KOPT-K1 (cell line): Measurements from ENCODE around the gene PELI1.
"Not testable (repeated sequence)": the region's sequence is repeated elsewhere in the genome, so short reads cannot be mapped to it uniquely, and the experiment has no call there.

ENCODE experiments used
- H3K27ac ChIP-seq: fragments of 200-600 bp; sonication (generic); 2 replicates; pipeline ENCODE4 v1.5.1; 2016; ENCODE audit warnings: antibody characterized with exemption, mild to moderate bottlenecking, low read depth, low read length; ENCODE audit not compliant: poor library complexity, severe bottlenecking
- H3K36me3 ChIP-seq: fragments of 200-600 bp; sonication (generic); 2 replicates; pipeline ENCODE4 v1.5.1; 2017; ENCODE audit warnings: antibody characterized with exemption, mild to moderate bottlenecking, low read length, moderate library complexity; ENCODE audit not compliant: insufficient read depth
- H3K9me3 ChIP-seq: fragments of 200-600 bp; sonication (generic); 2 replicates; pipeline ENCODE4 v1.5.1; 2017; ENCODE audit warnings: antibody characterized with exemption, low read length, mild to moderate bottlenecking; ENCODE audit not compliant: insufficient read depth, poor library complexity, severe bottlenecking

PELI1 gene

DNA sequence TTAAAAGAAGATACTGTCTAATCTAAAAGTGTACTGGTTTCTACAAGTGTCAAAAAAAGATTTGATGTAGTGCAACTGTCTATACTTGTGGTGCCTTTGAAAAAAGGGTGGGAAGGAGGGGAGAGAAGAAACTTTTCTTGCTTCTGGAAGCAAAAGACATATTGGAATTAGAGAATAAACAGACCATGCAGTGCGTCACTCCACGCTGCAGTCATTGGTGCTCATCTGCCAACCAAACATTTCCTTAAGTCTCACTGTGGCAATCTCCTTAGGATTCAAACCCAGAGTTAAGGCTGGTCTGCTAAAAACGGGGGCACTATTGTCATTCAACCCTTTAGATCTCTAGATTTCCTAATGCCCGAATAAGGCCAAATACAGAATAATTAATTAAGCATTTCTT is 50.9 kb downstream of the PELI1 start:
- no peaks in the 10 kb centered on the region for H3K9me3 ChIP-seq
- no peak overlapping the region for H3K27ac ChIP-seq
- H3K36me3 ChIP-seq = peaks cover 21% of the 10 kb centered on the region

DNA sequence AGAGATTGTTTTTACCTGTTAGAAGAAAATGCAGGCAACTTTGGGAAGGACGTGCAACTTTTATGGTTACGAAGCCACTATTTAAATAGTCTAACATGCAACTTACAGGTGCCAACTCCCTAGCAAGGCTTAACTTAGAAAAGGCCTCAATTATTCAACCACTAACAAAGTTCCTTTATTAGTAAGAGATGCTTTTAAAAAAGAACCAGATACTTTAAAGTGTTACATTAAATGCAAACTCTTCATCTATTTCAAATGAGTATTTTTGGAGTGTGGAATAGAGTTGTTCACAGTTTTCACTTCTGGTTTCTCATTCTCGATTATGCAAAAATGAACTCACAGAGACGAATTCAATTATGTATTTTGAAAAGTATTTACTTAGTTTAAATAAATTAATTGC is 51.7 kb downstream of the PELI1 start:
- H3K36me3 ChIP-seq = peaks cover 21% of the 10 kb centered on the region
- no peaks in the 10 kb centered on the region for H3K9me3 ChIP-seq
- no peak overlapping the region for H3K27ac ChIP-seq

DNA sequence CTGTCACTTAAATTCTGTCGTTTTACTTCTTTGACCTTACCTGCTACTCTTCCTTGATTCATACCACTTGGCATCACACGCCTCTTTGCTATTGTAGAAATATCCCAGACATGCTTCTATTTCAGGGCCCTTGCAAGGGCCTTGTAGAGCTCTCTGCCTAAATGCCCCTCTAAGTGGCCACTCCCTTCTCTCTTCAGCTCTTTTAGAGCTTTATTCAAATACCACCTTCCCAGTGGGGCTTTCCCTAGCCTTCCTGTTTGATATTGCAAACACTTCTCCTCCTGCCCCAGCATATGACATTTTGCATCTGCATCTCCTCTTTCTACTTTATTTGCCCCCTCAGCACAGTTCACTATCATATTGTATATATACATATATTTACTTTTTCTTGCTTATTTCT is 54.0 kb downstream of the PELI1 start:
- no peak overlapping the region for H3K27ac ChIP-seq
- H3K36me3 ChIP-seq = peaks cover 8% of the 10 kb centered on the region
- no peaks in the 10 kb centered on the region for H3K9me3 ChIP-seq

DNA sequence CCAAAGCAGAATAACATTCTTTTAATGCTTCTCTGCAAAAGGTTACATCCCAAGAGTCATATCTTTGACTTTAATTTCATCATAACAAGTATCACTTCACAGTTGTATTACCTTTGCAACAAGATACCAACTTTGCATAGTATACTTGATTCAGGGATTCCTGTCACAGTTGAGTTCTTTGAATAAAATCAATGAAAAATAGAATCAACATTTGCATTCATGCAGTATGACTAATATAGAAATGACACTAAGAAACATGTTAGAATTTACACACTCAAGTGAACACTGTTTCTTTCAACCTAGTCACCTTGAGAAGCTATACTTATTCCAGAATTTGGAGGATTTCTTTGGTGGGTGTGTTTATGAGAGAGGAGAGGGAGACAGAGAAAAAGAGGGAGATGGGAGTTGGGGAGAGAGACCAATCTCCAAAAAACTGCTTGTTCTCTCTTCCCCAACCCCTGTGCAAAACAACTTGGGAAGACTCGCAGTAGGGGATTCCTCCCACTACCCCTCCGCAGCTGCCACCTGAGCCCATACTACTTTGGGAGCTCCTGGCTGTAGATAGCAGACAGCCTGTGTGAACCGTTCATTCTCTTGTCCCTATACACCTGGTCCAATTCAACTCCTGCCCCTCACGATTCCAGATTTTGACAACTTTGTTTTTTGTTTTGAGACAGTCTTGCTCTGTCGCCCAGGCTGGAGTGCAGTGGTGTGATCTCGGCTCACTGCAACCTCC is 57.7 kb downstream of the PELI1 start:
- H3K36me3 ChIP-seq = no peaks in the 10 kb centered on the region
- no peak overlapping the region for H3K27ac ChIP-seq

DNA sequence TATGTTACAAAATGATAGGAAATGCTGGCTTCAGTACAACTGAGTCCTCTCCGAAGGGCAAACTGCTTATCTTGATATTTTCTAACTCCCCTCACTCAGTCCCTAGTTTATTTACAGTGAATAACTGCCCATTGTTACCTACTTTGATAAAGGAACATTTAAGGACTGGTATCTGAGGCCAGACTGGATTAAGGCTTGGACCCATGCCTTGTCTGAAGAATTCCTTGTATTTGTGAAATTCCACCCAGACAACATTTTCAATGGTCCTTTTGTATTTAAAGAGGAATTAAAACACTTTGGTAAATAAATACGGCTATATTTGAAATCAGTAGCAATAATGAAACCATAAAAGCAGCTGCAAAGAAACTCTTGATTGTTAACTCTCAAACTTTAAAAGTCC is 58.3 kb downstream of the PELI1 start:
- no peak overlapping the region for H3K27ac ChIP-seq
- no peaks in the 10 kb centered on the region for H3K9me3 ChIP-seq
- H3K36me3 ChIP-seq = no peaks in the 10 kb centered on the region

More for the DNA sequence above, 57.7 kb downstream of the PELI1 start:
- no peaks in the 10 kb centered on the region for H3K9me3 ChIP-seq

DNA sequence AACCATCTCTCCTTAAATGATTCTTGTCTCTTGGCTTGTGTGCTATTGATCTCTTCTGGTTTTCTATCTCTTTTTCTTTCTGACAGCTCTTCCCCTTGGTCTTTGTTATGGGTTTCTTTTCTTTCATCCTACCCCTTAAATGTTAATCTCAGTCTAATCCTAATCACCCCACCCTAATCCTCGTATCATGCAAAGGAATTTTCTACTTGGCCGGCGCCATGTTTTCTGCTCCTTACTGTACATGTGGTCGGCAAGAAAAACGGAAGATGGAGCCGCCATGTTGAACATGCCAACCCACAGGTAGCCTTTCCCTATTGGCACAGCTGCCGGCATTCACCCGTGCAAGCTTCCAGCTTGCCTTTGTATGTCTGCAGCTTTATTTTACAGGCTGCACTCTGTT is 63.2 kb downstream of the PELI1 start:
- Histone ChIP-seq H3K9me3 (no peaks in the 10 kb centered on the region), H3K27ac (no peak overlapping the region), H3K36me3 (no peaks in the 10 kb centered on the region)

DNA sequence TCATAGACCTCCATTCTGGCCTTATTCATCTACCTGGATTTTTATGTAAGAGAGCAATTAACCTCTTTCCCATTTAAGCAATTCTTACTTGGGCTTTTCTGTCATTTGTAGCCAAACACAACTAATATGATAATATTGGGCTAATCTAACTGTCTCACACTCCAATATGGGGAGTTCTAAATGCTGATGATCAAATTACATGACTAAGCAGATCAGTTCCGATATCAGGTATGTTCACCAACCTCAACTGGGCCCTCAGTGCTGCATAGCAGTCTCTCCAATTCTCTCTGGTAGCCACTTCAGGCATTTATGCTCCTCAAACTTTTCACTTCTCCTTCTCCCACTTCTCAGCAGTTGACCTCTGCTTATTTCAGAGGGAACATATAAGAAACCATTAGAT is 64.0 kb downstream of the PELI1 start:
- Histone ChIP-seq H3K27ac (no peak overlapping the region), H3K9me3 (no peaks in the 10 kb centered on the region), H3K36me3 (no peaks in the 10 kb centered on the region)

DNA sequence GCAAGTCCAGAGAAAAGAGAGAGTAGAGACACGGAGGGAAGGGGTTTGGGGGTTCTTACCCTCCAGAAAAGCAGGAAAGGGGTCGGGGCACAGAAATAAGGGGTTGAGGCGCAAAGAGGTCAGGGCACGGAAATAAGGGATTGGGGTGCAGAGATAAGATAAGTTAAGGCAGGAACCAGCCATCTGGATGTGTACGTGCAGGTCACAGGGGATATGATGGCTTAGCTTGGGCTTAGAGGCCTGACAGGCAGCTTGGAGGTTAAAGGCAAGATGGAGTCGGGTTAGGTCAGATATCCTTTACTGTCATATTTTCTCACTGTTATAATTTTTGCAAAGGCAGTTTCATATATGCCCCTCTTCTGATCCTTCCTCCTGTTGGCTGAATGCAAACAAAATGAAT is 64.5 kb downstream of the PELI1 start:
- not testable (repeated sequence) for H3K27ac ChIP-seq, H3K9me3 ChIP-seq, H3K36me3 ChIP-seq

DNA sequence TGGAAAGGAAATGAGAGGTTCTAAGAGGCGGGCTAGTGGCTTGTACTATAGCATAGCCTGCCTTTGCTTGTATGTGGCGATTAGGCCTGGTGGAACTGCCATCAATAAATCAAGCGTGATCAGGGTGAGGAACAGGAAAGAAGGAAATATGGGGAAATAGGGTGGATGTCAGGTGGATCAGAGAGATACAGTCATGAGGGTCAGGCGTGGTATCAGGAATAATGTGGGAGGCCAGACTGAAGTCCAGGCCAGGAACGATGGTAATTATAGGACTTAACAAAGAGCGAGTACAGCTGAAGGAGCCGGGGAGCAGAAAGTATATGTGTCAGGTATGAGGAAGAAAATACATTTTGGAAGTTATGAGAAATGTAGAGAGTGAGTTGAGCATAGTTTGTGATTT is 67.4 kb downstream of the PELI1 start:
- H3K27ac ChIP-seq, H3K36me3 ChIP-seq, H3K9me3 ChIP-seq: not testable (repeated sequence)

DNA sequence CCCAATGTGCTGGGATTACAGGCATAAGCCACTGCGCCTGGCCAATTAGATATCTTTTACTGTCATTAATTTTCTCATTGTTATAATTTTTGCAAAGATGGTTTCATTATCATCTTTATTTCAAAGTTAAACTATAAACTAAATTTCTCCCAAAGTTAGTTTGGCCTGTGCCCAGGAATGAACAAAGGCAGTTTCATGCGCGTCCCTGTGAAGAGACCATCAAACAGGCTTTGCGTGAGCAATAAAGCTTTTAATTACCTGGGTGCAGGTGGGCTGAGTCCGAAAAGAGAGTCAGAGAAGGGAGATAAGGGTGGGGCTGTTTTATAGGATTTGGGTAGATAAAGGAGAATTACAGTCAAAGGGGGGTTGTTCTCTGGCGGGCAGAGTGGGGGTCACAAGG is 69.6 kb downstream of the PELI1 start:
- not testable (repeated sequence) for H3K27ac ChIP-seq, H3K36me3 ChIP-seq, H3K9me3 ChIP-seq

DNA sequence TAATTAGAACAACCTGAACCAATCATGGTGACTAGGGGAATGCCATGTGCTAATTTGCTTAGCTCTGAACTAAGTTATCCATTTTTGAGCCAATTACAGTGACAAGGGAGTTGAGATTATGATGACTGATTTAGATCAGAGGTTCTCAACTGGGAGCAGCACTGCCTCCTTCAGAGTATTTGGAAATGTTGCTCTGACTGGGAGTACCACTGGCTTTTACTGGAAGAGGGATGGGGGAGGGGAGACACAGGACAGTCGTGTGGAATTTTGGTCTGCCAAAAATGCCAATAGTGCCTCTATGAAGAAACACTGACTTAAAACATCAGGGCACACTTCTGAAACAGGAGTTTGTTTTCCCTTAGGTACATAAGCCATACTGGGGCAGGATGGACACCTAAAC is 76.9 kb downstream of the PELI1 start:
- H3K36me3 ChIP-seq = no peaks in the 10 kb centered on the region
- H3K9me3 ChIP-seq = no peaks in the 10 kb centered on the region
- H3K27ac ChIP-seq = no peak overlapping the region

DNA sequence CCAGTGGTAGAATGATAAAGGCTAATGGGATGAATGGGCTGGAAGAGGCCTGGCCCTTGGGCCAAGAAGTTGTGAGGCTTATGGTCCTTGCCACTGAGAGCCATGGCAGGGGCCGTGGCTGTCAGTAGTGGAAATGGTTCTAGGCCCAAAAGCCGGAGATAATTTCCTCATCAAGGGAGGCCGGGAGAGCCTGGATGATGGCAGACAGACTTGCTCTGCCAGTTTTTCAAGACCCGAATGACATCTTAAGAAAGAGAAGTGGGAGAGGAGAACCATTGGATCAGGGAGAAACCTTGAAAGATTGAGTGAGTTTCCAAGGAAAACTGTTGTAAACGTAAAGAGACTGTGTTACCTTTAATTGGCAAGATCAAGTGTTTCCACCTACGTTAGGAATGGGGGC is 78.7 kb downstream of the PELI1 start:
- Histone ChIP-seq H3K9me3 (no peaks in the 10 kb centered on the region), H3K27ac (no peak overlapping the region), H3K36me3 (no peaks in the 10 kb centered on the region)

DNA sequence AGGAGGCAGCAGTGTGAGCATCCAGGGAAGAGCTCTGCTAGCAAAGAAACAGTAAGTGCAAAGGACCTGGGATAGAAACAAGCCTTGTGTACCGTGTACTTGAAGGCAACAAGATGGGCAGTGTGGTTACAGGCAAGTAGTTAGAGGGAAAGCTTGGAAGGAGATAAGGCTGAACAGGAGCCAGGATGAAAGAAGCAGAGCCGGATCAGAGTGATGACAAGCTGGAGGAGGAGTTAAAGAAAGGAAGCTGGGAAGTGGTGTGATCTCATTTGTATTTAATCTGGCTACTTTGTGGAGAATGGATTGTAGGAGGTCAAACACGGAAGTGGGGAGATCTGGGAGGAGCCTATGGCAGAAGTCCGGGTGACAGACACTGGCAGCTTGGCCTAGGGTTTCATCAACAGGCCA is 80.3 kb downstream of the PELI1 start:
- H3K27ac ChIP-seq = no peak overlapping the region
- no peaks in the 10 kb centered on the region for H3K9me3 ChIP-seq
- H3K36me3 ChIP-seq = no peaks in the 10 kb centered on the region

DNA sequence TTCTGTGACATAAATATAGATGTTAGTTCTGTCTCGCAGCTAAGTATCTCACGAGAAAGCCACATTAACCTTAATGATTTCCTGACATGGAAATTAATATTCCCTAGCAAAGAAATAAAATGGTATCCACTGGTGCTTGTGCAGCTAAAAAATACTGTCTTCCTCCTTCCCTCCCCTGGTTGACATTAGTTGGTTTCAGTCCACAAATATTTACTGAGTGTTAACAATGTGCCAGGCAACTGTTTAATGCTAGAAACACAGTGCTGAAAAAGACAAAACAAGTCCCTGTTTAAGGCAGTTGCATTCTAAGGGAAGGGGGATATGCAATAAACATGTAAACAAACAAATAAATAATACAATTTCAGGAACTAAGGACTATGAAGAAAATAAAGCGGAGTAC is 80.8 kb downstream of the PELI1 start:
- H3K27ac ChIP-seq = no peak overlapping the region
- no peaks in the 10 kb centered on the region for H3K36me3 ChIP-seq
- H3K9me3 ChIP-seq = no peaks in the 10 kb centered on the region

DNA sequence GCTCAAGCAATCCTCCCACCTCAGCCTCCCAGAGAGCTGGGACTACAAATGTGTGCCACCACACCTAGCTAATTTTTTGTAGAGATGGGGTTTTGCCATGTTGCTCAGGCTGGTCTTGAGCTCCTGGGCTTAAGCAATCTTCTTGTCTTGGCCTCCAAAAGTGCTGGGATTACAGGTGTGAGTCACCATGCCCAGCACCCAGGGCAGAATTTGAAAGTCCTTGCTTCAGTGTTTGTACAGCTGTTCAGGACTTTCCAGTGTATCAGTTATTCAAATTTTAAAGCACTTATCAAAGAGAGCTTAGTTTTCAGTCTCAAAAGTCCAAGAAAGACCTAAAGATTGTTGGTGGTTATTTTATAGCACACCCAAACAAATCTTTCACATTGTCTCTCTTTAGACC is 81.4 kb downstream of the PELI1 start:
- Histone ChIP-seq H3K36me3 (no peaks in the 10 kb centered on the region), H3K27ac (no peak overlapping the region), H3K9me3 (no peaks in the 10 kb centered on the region)

DNA sequence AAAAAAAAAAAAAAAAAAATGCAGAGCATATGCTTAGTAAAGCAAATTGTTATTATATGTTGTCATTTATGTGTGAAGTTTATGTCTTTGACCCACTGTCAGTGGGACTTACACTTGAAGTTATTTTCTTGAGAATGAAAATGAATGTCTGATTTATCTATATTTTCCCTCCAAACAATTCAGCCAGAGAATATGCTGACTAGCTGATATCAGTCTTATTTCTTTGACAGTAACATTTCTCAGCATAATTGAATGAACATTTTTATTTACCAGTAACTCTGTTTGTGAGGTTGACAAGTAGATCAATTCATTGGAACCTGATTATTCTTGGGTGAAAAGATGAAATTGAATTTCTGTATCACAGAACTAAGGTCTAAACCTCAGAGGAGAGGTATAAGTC is 85.0 kb downstream of the PELI1 start:
- no peaks in the 10 kb centered on the region for H3K36me3 ChIP-seq
- H3K27ac ChIP-seq = no peak overlapping the region
- H3K9me3 ChIP-seq = no peaks in the 10 kb centered on the region
